Activated CD8-positive, alpha-beta memory T cell treated with anti-CD3 and anti-CD28 coated beads for 1 hour (primary cell): ENCODE results near the gene TRAP1.
"Not testable (repeated sequence)": the region's sequence is repeated elsewhere in the genome, so short reads cannot be mapped to it uniquely, and the experiment has no call there.

Experiments
- DNase-seq, 2 donors: peaks; one replicate each; pipeline ENCODE4 v3.0.0-alpha.2; 2020; ENCODE audit warnings: low read depth in 1 of 2; ENCODE audit errors: extremely low read depth in 1 of 2

Gene TRAP1

GRCh38 chr16:3618769-3619141, 98.6 kb downstream of the TRAP1 start:
- DNase-seq: no peak

DNA sequence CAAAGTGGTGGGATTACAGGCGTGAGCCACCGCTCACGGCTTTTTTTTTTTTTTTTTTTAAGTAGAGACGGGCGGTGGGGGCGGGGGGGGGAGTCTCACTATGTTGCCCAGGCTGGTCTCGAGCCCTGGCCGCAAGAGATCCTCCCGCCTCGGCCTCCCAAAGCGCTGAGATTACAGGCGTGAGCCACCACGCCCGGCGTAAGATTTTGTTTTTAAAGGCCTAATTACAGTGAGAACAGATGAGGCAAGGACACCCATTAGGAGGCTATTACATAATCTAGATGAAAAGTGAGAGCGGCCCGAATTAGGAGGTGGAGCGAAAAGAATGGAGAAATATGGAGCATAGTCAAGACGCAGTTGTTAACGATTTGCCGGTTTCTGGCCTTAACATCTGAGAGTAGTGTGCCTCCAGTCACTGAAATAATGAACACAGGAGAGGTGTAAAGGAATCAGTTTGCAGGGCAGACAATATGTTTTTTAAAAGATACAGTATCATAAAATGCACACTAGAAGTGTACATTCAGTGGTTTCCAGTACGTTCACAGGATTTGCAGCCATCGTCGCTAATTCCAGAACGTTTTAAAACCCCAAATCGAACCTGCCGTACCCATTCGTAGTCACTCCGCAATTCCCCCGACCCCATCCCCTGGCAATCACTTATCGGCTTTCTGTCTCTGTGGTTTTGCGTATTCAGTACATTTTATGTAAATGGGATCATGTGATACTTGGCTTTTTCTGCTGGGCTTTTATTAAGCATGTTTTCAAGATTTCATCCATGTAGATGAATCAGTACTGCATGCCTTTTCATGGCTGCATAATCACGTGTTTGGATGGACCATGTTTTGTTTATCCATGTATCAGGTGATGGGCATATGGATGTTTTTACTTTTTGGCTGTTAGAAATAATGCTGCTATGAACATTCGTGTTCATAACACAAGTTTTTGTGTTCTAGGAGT, 104.5 kb downstream of the TRAP1 start:
- DNase-seq: no peak

GRCh38 chr16:3611146-3611975, 106.0 kb downstream of the TRAP1 start, which contains the start of gene SLX4:
Gene SLX4 (minus strand): TSS chr16:3611606. CDS start chr16:3608964, 2,642 bp downstream.
- peak; percentile 65 to 86 for DNase-seq

- DNase-seq: no peak
These were observed 106.6 kb downstream of the TRAP1 start for GRCh38 chr16:3610698-3611145.

DNA sequence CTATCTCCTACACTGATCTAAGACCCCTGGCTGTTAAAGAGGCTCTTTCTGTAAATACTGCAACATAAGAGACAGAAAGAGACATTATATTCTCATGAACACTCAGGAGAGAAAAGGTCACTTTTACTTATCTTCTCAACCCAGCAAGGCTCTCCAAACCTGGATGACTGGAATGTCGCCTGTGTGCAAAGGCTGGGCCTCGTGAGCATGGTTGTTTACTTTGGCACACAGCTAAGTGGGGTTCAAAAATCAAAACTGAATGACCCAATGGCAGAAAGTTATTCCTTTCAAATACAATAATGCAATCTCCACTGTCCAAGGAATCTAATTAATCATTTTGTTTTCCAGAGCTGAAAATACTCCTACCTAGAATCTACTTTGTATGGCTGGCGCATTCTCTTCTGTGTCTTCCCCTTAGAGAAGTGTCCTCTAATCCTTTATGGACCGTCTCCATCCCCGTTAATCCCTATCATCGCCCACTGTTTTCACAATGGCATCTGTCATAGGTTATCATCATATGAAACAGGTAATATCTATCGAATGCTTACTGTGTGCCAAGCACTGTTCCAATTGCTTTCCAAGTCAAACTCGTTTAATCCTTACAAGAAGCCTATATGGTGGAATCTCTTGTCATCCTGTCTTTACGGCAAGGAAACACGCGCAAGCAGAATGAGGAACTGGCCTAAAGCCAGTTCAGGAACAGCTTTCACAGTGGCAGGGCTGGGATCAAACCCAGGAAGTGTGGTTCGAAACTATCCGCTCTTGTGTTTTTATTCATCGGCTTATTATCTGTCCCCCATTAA, 107.2 kb downstream of the TRAP1 start:
- DNase-seq: no peak

- not testable (repeated sequence) for DNase-seq
These were observed 108.3 kb downstream of the TRAP1 start for GRCh38 chr16:3608976-3609375.

DNA sequence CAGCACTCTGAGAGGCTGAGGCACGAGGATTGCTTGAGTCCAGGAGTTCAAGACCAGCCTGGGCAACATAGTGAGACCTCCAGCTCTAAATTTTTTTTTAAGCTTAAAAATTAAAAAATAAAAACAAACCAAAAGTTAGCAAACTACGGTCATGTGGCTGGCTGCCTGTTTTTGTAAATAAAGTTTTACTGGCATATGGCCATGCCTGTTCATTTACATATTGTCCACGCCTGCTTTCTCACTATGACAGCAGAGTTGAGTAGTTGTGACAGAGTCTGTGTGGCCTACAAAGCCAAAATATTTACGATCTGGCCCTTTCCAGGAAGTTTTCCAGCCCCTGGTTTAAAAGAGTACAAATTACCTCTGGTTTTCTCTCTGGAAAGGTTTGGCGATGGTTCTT, 109.3 kb downstream of the TRAP1 start:
- DNase-seq: no peak
